Measurements from ENCODE around the gene AURKAIP1.

The AURKAIP1 gene

DNA sequence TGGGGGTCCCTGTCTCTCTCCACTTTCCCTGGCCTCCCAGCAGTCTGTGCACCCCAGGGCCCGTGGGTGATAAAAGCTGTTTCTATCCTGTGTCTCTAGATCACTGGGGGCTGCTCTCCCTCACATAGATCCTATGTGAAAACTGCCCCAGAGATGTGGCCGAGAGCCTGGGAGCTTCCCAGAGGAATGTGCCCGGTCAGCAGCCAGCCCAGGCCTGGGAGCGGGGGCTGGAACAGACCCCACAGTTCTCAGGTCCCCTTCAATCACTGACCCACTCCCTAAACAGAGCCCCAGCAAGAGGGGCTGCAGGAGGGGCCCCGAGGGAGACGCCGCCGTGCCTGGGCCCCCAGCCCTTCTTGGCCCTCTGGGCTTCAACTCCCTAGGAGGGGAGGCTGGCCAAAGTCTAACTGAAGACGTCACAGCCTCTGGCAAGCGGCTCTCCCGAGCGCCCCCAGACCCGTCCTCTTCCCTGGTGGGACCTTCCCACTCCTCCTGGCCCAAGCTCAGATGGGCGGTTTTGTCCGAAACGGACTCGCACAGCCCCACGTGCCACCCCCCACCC is 17.1 kb downstream of the AURKAIP1 start:
- Histone ChIP-seq H3K4me3 (ENCODE audit: low read depth in 1 of 2, low read length in 2 of 2) (no peak overlapping the region), H3K27ac (ENCODE audit: low read length) (no peak overlapping the region), H3K36me3 (ENCODE audit: insufficient read depth, low read length) (no peaks in the 10 kb centered on the region), H3K27me3 (ENCODE audit: insufficient read depth, low read length, poor library complexity) (no peaks in the 10 kb centered on the region), H3K9me3 (ENCODE audit: insufficient read depth, low read length, severe bottlenecking) (no peaks in the 10 kb centered on the region), H4K20me1 (ENCODE audit: insufficient read depth, low read length) (0 out of 2 replicates have a peak, but pooled peaks cover 8% of the 10 kb centered on the region), H3K4me1 (ENCODE audit: insufficient read depth, low read length) (no peaks in the 10 kb centered on the region), H3K4me2 (ENCODE audit: insufficient read depth, low read length) (no peak overlapping the region), H3K9ac (ENCODE audit: low read depth, low read length) (no peak overlapping the region), H3K79me2 (ENCODE audit: insufficient read depth, low read length) (no peaks in the 10 kb centered on the region), H2AFZ (ENCODE audit: low read depth, low read length) (no peak overlapping the region)
- no peak for TF ChIP-seq EZH2 (IDR thresholded peaks at IDR 0.05; ENCODE audit: borderline replicate concordance, low read depth, low read length, severe bottlenecking)
- TF ChIP-seq, protein P1, sequence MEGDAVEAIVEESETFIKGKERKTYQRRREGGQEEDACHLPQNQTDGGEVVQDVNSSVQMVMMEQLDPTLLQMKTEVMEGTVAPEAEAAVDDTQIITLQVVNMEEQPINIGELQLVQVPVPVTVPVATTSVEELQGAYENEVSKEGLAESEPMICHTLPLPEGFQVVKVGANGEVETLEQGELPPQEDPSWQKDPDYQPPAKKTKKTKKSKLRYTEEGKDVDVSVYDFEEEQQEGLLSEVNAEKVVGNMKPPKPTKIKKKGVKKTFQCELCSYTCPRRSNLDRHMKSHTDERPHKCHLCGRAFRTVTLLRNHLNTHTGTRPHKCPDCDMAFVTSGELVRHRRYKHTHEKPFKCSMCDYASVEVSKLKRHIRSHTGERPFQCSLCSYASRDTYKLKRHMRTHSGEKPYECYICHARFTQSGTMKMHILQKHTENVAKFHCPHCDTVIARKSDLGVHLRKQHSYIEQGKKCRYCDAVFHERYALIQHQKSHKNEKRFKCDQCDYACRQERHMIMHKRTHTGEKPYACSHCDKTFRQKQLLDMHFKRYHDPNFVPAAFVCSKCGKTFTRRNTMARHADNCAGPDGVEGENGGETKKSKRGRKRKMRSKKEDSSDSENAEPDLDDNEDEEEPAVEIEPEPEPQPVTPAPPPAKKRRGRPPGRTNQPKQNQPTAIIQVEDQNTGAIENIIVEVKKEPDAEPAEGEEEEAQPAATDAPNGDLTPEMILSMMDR (IDR thresholded peaks at IDR 0.05; ENCODE audit: borderline replicate concordance, extremely low read depth, low read length, poor library complexity, severe bottlenecking) = no peak
- DNase-seq (no peak), ATAC-seq (ENCODE audit: insufficient read depth, low read depth) (no peak)

DNA sequence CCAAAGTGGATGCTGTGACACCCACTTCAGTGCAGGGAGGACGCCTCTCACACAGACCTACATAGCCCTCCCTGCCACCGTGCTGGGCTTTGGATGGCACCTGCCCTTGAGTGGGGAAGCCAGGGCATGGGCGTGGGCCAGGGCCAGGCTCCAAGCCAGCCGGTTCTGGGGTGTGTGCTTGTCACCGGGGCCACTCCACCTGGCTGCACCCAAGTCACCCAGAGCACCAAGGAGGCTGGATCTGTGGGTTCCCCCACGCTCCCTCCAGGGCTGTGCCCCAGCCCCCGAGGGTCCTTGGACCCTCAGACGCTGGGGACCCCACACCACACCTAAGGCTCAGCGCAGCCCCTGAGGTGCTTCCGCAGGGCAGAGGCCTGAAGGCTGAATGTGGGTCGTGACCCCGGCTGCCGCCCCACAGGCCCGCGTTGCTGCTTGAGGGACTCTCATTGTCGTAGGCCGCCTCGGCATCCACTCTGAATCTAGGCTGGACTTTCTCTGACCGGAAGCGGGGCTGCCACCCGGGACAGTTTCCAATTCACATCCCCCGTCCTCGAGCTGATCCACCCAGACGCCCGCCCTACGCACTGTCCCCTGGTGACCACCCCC is 18.1 kb downstream of the AURKAIP1 start:
- H3K27me3 ChIP-seq (ENCODE audit: insufficient read depth, low read length, poor library complexity) = no peaks in the 10 kb centered on the region
- H3K4me3 ChIP-seq (ENCODE audit: low read depth in 1 of 2, low read length in 2 of 2) = no peak overlapping the region
- no peak overlapping the region for H2AFZ ChIP-seq (ENCODE audit: low read depth, low read length)
- no peaks in the 10 kb centered on the region for H3K79me2 ChIP-seq (ENCODE audit: insufficient read depth, low read length)
- DNase-seq (no peak), ATAC-seq (ENCODE audit: insufficient read depth, low read depth) (0 out of 3 replicates have a peak, but pooled peaks have one; percentile 8)
- no peak overlapping the region for H3K9ac ChIP-seq (ENCODE audit: low read depth, low read length)
- no peaks in the 10 kb centered on the region for H3K9me3 ChIP-seq (ENCODE audit: insufficient read depth, low read length, severe bottlenecking)
- H3K4me1 ChIP-seq (ENCODE audit: insufficient read depth, low read length) = no peaks in the 10 kb centered on the region
- TF ChIP-seq, protein P1 (IDR thresholded peaks at IDR 0.05; ENCODE audit: borderline replicate concordance, extremely low read depth, low read length, poor library complexity, severe bottlenecking) = no peak
- no peak for TF ChIP-seq EZH2 (IDR thresholded peaks at IDR 0.05; ENCODE audit: borderline replicate concordance, low read depth, low read length, severe bottlenecking)
- H3K27ac ChIP-seq (ENCODE audit: low read length) = no peak overlapping the region
- peaks cover 17% of the 10 kb centered on the region for H4K20me1 ChIP-seq (ENCODE audit: insufficient read depth, low read length)
- H3K4me2 ChIP-seq (ENCODE audit: insufficient read depth, low read length) = no peak overlapping the region
- H3K36me3 ChIP-seq (ENCODE audit: insufficient read depth, low read length) = no peaks in the 10 kb centered on the region

DNA sequence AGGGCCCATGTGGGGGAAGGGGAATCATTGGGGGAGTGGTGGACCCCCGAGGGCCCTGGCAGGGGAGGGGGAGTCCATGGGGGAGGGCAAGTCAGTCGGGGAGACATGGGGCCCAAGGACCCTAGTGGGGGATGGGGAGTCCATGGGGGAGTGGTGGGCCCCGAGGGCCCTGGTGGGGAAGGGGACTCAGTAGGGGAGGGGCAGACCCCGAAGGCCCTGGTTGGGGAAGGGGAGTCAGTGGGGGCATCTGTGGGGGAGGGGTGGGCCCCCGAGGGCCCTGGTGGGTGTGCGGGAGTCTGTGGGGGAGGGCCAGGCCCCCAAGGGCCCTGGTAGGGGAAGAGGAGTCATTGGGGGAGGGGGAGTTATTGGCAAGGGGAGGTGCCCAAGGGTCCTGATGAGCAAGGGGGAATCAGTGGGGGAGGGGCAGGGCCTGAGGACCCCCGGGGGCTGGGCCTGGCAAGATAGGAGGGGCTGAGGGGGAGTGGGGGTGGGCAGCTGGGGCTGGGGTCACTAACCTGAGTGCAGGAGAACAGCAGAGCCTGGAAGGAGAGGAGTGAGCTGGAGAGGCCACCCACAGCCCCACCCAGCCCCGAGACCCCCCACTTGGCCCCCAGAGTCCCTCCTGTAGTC is 18.7 kb downstream of the AURKAIP1 start:
- H3K27ac ChIP-seq (ENCODE audit: low read length) = no peak overlapping the region
- H3K9ac ChIP-seq (ENCODE audit: low read depth, low read length) = no peak overlapping the region
- no peaks in the 10 kb centered on the region for H3K79me2 ChIP-seq (ENCODE audit: insufficient read depth, low read length)
- no peak for ATAC-seq (ENCODE audit: insufficient read depth, low read depth)
- no peak for TF ChIP-seq EZH2 (IDR thresholded peaks at IDR 0.05; ENCODE audit: borderline replicate concordance, low read depth, low read length, severe bottlenecking)
- TF ChIP-seq, protein P1 (IDR thresholded peaks at IDR 0.05; ENCODE audit: borderline replicate concordance, extremely low read depth, low read length, poor library complexity, severe bottlenecking) = no peak
- peaks cover 22% of the 10 kb centered on the region for H4K20me1 ChIP-seq (ENCODE audit: insufficient read depth, low read length)
- H3K27me3 ChIP-seq (ENCODE audit: insufficient read depth, low read length, poor library complexity) = no peaks in the 10 kb centered on the region
- DNase-seq = no peak
- H3K4me3 ChIP-seq (ENCODE audit: low read depth in 1 of 2, low read length in 2 of 2) = no peak overlapping the region
- H3K36me3 ChIP-seq (ENCODE audit: insufficient read depth, low read length) = no peaks in the 10 kb centered on the region
- no peaks in the 10 kb centered on the region for H3K9me3 ChIP-seq (ENCODE audit: insufficient read depth, low read length, severe bottlenecking)
- H3K4me1 ChIP-seq (ENCODE audit: insufficient read depth, low read length) = peaks cover 5% of the 10 kb centered on the region
- H2AFZ ChIP-seq (ENCODE audit: low read depth, low read length) = no peak overlapping the region
- H3K4me2 ChIP-seq (ENCODE audit: insufficient read depth, low read length) = no peak overlapping the region
